AG09309 (cell line): Measurements from ENCODE around the gene HTR3A.

ENCODE experiments used
- DNase-seq: peaks from one replicate; pipeline ENCODE4 v3.0.0-alpha.2; 2010; ENCODE audit warnings: low read depth
- H3K4me3 ChIP-seq: 2 replicates; pipeline ENCODE4 v1.5.1; 2011; ENCODE audit warnings: mild to moderate bottlenecking, low read depth, low read length, moderate library complexity; ENCODE audit not compliant: control insufficient read depth
- CTCF ChIP-seq: IDR thresholded peaks from 2 replicates; pipeline ENCODE4 v1.5.1; 2011; ENCODE audit warnings: mild to moderate bottlenecking, low read depth, low read length, inconsistent platforms; ENCODE audit not compliant: insufficient read depth, control insufficient read depth; ENCODE audit errors: missing control alignments

The HTR3A gene

GRCh38 chr11:114033572-114033971 is 58.7 kb downstream of the HTR3A start:
- DNase-seq, result no peak
- no peak overlapping the region for H3K4me3 ChIP-seq
- TF ChIP-seq CTCF, result no peak

- TF ChIP-seq CTCF, result no peak
- no peak for DNase-seq
- no peak overlapping the region for H3K4me3 ChIP-seq
Observed at GRCh38 chr11:114034956-114035355, 60.0 kb downstream of the HTR3A start.

- peak; percentile 75 for TF ChIP-seq CTCF
- DNase-seq, result no peak
- H3K4me3 ChIP-seq, result peak overlapping the region; percentile 41
Observed at GRCh38 chr11:114036147-114036811, 61.4 kb downstream of the HTR3A start.

- DNase-seq, result no peak
- no peak overlapping the region for H3K4me3 ChIP-seq
- no peak for TF ChIP-seq CTCF
Observed at GRCh38 chr11:114036958-114037357, 62.0 kb downstream of the HTR3A start.

- no peak for TF ChIP-seq CTCF
- H3K4me3 ChIP-seq, result no peak overlapping the region
- no peak for DNase-seq
Observed at GRCh38 chr11:114039551-114039950, 64.6 kb downstream of the HTR3A start.
